Colonic mucosa (tissue), 4 donors: Measurements from ENCODE around the gene BCL11A. TPM values are rescaled to one million over a fixed set of nuclear protein-coding genes. Genes with fewer than 3 reads are reported as not detected.

ENCODE experiments used
- DNase-seq: peaks from one replicate; pipeline ENCODE4 v3.0.0-alpha.2; 2020
- H3K27ac ChIP-seq: fragments of 200-600 bp; one replicate; pipeline ENCODE4 v1.8.0; 2021
- H3K27me3 ChIP-seq: fragments of 200-600 bp; one replicate; pipeline ENCODE4 v1.8.0; 2021
- H3K36me3 ChIP-seq: fragments of 200-600 bp; one replicate; pipeline ENCODE4 v1.8.0; 2021
- H3K4me1 ChIP-seq: fragments of 200-600 bp; one replicate; pipeline ENCODE4 v1.8.0; 2021; ENCODE audit warnings: mild to moderate bottlenecking
- H3K4me3 ChIP-seq: fragments of 200-600 bp; one replicate; pipeline ENCODE4 v1.8.0; 2021
- H3K9ac ChIP-seq, 2 donors: one replicate each; pipeline ENCODE4 v1.7.0; 2013; ENCODE audit warnings: control low read depth in 2 of 2, low read depth in 2 of 2, low read length in 2 of 2
- H3K9me3 ChIP-seq: fragments of 200-600 bp; one replicate; pipeline ENCODE4 v1.8.0; 2021
- CTCF ChIP-seq: fragments of 200-600 bp; IDR thresholded peaks from one replicate; pipeline ENCODE4 v1.8.0; 2022; ENCODE audit warnings: antibody characterized with exemption, mild to moderate bottlenecking
- intact Hi-C: fragments of 100-400 bp; cut with DNase I; formaldehyde crosslinking; loops from one replicate; pipeline ENCODE4 v1.14.1; 2022
- total RNA-seq, 2 donors: library from RNA; stranded (reverse); fragmentation: NEBNext Ultra II Directional in 1 of 2; extraction: Animal tissue kit (Norgen Biotek cat#: 25700) in 1 of 2; gene quantifications; one replicate each; pipeline ENCODE4 v1.2.1, GENCODE V29; 2021
- donor health status: healthy.
- donor health status: DM: no; HTN: no; CAD: no.
- donor health status: DM: no; HTN: no; CAD: no.

Gene BCL11A
- total RNA-seq, 2 donors from 2014 or later: 22.9 to 27.1 TPM

GRCh38 chr2:60463249-60463648 lies 90.2 kb downstream of the BCL11A start:
- no peak overlapping the region for H3K9ac ChIP-seq
- no peaks in the 10 kb centered on the region for H3K4me1 ChIP-seq
- H3K4me3 ChIP-seq: no peak overlapping the region
- no peak for DNase-seq
- TF ChIP-seq CTCF: no peak
- intact Hi-C loops: no loop called here
- no peaks in the 10 kb centered on the region for H3K36me3 ChIP-seq
- no peaks in the 10 kb centered on the region for H3K9me3 ChIP-seq
- no peaks in the 10 kb centered on the region for H3K27me3 ChIP-seq
- no peak overlapping the region for H3K27ac ChIP-seq

- Histone ChIP-seq H3K36me3 (no peaks in the 10 kb centered on the region), H3K27ac (no peak overlapping the region), H3K4me3 (no peak overlapping the region), H3K27me3 (no peaks in the 10 kb centered on the region), H3K9ac (no peak overlapping the region), H3K4me1 (no peaks in the 10 kb centered on the region), H3K9me3 (no peaks in the 10 kb centered on the region)
- no peak for TF ChIP-seq CTCF
- DNase-seq: no peak
- intact Hi-C loops: no loop called here
Observed at GRCh38 chr2:60461421-60462108, 91.9 kb downstream of the BCL11A start.

GRCh38 chr2:60460577-60461420 lies 92.7 kb downstream of the BCL11A start:
- DNase-seq: no peak
- H3K27me3 ChIP-seq: no peaks in the 10 kb centered on the region
- no peak overlapping the region for H3K9ac ChIP-seq
- no peaks in the 10 kb centered on the region for H3K36me3 ChIP-seq
- H3K9me3 ChIP-seq: no peaks in the 10 kb centered on the region
- TF ChIP-seq CTCF: no peak
- H3K27ac ChIP-seq: no peak overlapping the region
- intact Hi-C loops: no loop called here
- H3K4me1 ChIP-seq: no peaks in the 10 kb centered on the region
- no peak overlapping the region for H3K4me3 ChIP-seq

- Histone ChIP-seq H3K27me3 (no peaks in the 10 kb centered on the region), H3K4me1 (no peaks in the 10 kb centered on the region), H3K36me3 (no peaks in the 10 kb centered on the region), H3K9ac (no peak overlapping the region), H3K4me3 (no peak overlapping the region), H3K9me3 (no peaks in the 10 kb centered on the region), H3K27ac (no peak overlapping the region)
- TF ChIP-seq CTCF: no peak
- intact Hi-C loops: no loop called here
- DNase-seq: no peak
Observed at GRCh38 chr2:60459851-60460250, 93.6 kb downstream of the BCL11A start.

DNA sequence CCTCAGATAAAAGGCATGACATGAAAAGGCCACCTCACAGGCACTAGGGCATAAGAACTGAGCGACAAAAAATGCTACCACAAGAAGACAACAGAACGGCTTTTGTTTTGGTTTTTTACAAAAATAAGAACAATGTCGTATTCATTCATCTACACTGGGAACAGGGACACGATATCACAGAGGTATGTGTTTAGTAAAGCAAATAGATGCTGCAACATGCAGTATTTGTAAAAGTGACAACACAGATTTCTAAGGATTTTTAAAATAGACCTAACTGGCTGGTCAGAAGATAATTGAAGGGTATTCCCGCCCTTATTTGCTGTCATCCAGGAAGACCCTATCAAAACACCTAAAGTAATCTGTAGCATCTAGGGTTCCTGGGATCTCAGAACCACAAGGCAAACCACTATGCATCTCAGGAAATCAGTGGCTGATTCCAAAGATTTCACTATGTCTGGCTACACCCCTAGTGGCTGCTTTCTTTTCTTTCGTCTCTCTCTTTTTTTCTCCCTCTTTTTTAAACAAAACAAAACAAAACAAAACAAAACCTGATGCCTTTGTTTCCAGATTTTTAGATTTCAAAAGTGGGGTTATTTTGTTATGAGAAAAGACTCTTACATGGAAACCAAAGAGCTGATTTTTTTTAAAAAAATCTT lies 97.2 kb downstream of the BCL11A start:
- no peaks in the 10 kb centered on the region for H3K4me1 ChIP-seq
- no peak for TF ChIP-seq CTCF
- intact Hi-C loops: no loop called here
- no peak for DNase-seq
- no peaks in the 10 kb centered on the region for H3K27me3 ChIP-seq
- no peak overlapping the region for H3K9ac ChIP-seq
- H3K27ac ChIP-seq: no peak overlapping the region
- H3K9me3 ChIP-seq: no peaks in the 10 kb centered on the region
- H3K4me3 ChIP-seq: no peak overlapping the region
- no peaks in the 10 kb centered on the region for H3K36me3 ChIP-seq
